ENCODE results near the gene KIF6. TPM values are rescaled to one million over a fixed set of nuclear protein-coding genes. Genes with fewer than 3 reads are reported as not detected.

KIF6 gene
- total RNA-seq, 2 experiments from 2014 or later: not detected

DNA sequence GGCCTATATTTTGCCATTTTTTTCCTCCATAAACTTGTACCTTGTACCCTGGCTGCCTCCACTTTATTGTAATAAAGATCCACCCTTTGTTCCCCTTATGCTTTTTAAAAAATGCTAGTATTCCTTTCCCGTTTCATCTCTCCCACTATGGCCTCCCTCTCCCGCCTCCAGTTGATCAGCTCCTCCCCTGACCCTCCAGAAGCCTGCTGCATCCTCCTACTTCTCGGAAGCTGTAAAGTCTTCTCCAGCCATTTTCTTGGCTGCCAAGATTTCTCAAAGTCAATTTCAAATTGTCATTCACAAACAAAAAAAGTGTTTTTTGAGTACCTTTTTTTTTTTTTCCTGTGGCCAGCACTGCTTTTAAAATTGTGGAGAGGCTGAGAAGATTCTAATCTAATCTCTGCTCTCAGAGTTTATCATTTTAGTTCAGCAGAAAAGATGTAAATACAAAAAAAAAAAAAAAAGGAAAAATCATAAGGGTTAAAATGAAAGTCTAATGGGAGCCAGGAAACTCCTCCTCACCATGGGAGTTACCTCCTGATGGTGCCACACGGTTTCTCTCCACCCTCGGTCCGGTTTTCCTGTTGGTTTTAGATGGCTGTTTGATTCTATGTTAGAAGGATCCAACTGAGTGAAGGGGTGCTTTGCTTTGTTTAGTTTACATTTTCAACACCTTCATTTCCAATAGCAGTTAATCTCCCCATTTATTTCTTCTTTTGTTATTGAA, 299.7 kb downstream of the KIF6 start:
- Mint-ChIP-seq H3K27ac (no peak overlapping the region), H3K9me3 (no peaks in the 10 kb centered on the region), H3K27me3 (peaks cover 6% of the 10 kb centered on the region), H3K36me3 (ENCODE audit: low read depth) (no peaks in the 10 kb centered on the region), H3K4me1 (no peaks in the 10 kb centered on the region), H3K4me3 (no peak overlapping the region)
- CTCF ChIA-PET: interaction anchor here (0.7 kb wide), 1 partner anchor 13 kb away, joined by 5 read pairs; no protein-coding TSS in a partner anchor
- no peak for DNase-seq
- POLR2A ChIA-PET: no interaction called here

DNA sequence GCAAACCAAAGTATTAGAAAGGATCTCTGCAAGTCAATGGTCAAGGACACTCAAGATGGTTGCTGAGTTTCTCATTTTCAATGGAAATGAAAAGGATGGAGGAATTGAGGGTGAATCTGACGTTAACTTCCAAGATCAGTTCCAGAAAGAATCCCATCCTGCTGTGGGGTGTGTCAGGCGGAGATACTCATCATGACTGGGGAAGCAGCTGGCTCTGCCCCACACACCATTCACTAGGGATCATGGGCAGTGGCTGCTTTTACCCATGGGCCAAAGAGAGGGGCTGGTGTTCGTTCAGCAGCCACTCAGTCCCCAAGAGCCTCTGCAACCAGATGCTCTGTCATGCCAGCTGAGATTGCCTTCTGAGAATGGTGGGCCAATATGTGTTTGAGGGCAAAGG, 300.4 kb downstream of the KIF6 start:
- H3K36me3 Mint-ChIP-seq (ENCODE audit: low read depth): no peaks in the 10 kb centered on the region
- H3K9me3 Mint-ChIP-seq: no peaks in the 10 kb centered on the region
- CTCF ChIA-PET: interaction anchor here (0.7 kb wide), 1 partner anchor 14 kb away, joined by 5 read pairs; no protein-coding TSS in a partner anchor

DNA sequence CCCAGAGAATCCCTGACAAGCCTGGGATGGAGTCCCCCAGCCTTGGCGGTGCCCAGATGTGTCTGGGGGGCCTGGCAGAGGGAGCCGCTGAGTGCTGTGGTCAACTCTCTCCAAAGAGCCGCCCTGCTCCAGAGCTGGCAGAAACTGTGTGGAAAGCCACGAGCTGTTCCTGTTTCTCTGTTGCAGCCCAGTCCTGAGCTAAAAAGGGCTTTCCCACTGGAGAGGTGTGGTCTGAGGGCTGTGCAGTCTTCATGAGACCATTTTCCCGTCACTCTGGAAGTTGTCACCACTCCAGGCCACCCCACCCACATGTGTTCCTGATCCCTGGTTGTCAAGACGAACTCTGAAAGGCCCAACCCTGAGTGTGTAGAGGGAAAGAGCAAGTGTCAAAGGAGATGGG, 303.0 kb downstream of the KIF6 start:
- CTCF ChIA-PET: no interaction called here
- Mint-ChIP-seq H3K27ac (no peak overlapping the region), H3K9me3 (no peaks in the 10 kb centered on the region), H3K27me3 (peaks cover 3% of the 10 kb centered on the region), H3K4me1 (no peaks in the 10 kb centered on the region), H3K4me3 (no peak overlapping the region), H3K36me3 (ENCODE audit: low read depth) (no peaks in the 10 kb centered on the region)
- POLR2A ChIA-PET: no interaction called here
- no peak for DNase-seq

More for the DNA sequence above, 300.4 kb downstream of the KIF6 start:
- Mint-ChIP-seq H3K27ac (no peak overlapping the region), H3K4me1 (no peaks in the 10 kb centered on the region), H3K4me3 (no peak overlapping the region), H3K27me3 (peaks cover 6% of the 10 kb centered on the region)
- no peak for DNase-seq
- POLR2A ChIA-PET: no interaction called here

DNA sequence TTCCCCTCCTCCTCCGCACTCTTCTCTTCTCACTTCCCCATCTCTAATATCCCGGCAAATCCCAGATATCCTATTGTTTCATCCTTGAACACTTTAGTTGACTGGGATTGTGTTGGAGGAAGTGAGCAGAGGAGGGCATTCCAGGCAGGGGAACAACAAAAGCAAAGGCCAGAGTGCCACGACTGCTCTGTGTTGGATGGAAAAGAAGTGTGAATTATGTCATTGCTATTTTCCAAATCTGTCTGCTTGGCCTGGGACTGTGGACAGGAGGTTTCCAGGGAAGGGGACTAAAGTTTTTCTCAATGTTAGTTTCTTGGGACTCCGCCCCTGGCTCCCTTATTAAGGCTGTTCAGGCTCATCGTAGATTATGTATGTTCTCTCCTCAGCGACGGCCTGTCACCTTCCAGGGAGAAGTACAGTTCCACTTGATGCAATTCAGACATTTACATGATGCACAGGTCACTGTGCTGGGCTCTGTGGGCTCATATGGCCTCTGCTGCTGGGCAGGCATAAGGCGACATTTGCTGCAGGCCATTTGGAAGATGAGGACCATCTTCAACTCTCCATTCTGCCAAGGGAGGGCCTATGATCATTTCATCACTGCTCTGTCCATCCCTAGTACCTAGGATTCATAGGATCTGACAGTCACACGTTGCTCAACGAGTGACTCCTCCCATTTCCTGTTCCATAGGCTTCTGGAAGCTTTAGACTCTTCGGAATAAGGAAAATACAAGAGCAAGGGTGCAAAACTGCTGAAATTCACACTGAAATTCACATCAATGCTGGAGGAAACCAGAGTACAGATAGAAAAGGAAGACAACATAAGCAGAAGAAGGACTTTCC, 303.6 kb downstream of the KIF6 start:
- H3K4me1 Mint-ChIP-seq: no peaks in the 10 kb centered on the region
- H3K27ac Mint-ChIP-seq: no peak overlapping the region
- H3K36me3 Mint-ChIP-seq (ENCODE audit: low read depth): no peaks in the 10 kb centered on the region
- DNase-seq: no peak
- ChIA-PET CTCF (no interaction called here), POLR2A (no interaction called here)
- H3K27me3 Mint-ChIP-seq: peaks cover 3% of the 10 kb centered on the region
- H3K9me3 Mint-ChIP-seq: no peaks in the 10 kb centered on the region
- no peak overlapping the region for H3K4me3 Mint-ChIP-seq

DNA sequence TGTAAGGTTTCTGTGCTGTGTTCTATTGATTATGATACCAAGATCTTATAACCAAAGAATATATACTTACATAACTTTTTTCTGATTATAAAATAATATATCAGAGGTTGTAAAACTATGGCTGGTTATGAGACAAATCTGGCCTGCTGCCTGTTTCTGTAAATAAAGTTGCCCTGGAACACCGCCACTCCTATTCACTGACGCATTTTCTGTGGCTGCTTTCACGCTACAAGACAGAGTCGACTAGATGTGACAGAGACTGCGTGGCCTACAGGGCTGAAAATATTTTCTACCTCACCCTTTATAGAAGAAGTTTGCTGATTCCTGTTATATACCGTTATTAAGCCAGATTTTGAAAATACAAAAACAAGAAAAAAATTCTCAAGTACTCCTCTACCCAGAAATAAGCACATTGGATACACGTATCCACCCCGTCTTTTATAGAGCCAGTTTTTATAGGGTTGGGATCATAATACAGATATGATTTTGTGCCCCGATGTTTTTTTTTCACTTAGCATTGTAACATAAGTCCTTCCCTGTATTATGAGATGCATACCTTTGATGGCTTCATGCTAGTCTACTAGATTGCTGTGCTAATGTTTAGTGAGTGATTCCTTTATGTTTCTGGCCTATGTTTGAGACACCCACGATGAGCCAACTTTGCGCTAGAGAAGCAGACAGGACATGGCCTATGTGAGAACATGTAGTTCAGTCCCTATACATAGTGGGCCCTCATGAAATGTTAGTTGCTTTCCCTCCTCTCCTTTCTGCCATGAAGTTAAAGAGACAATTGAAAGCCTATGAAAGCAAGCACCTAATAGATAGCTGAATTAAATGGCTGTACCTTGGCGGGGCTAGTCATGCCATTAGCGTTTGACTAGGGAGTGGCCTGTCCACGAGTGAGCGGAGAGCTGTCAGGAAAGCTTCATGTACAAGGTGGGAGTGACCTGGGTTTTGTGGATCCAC, 304.6 kb downstream of the KIF6 start:
- no peak for DNase-seq
- POLR2A ChIA-PET: no interaction called here

DNA sequence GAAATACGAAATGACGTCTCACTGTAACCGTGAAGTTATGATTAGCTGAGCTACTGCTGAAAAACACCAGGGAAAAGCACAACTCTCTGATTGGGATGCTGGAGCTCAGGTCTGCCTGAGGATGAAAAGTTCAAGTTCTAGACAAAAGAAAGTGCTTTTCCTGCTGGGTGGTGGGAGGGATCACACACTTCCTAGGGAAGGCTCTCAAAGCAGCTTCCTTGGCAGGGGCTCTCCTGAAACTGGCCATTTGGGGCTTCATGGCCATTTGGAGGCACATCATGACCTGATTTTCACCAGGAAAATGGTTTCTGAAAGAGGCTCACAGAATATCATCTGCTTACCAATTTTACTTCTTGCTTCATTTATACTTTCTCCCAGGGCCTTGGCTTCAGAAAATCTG, 305.6 kb downstream of the KIF6 start:
- Mint-ChIP-seq H3K4me3 (no peak overlapping the region), H3K27ac (no peak overlapping the region), H3K36me3 (ENCODE audit: low read depth) (no peaks in the 10 kb centered on the region), H3K4me1 (no peaks in the 10 kb centered on the region), H3K9me3 (no peaks in the 10 kb centered on the region), H3K27me3 (no peaks in the 10 kb centered on the region)
- ChIA-PET POLR2A (no interaction called here), CTCF (no interaction called here)
- DNase-seq: no peak

More for the DNA sequence above, 304.6 kb downstream of the KIF6 start:
- Mint-ChIP-seq H3K27me3 (no peaks in the 10 kb centered on the region), H3K9me3 (no peaks in the 10 kb centered on the region), H3K36me3 (ENCODE audit: low read depth) (no peaks in the 10 kb centered on the region), H3K27ac (no peak overlapping the region), H3K4me3 (no peak overlapping the region), H3K4me1 (no peaks in the 10 kb centered on the region)
- CTCF ChIA-PET: no interaction called here

DNA sequence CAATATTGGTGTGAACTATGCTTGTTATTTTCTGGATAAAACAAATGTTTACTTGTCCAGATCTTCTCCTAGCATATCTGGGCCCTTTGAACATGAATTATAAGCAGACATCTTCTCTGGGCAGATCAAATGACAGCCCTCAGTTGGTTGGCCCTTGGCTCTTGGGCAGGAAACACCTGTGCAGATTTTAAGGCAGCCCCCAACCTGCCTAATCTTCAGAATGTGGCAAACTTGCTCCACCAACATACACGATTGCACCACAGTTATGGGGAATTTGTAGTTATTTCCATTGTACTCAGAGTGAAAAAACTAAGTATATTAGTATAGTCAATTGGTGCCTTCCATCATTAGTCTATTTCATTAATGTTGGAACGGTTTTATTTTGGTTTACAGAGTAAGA, 307.8 kb downstream of the KIF6 start:
- no peaks in the 10 kb centered on the region for H3K9me3 Mint-ChIP-seq
- no peak overlapping the region for H3K4me3 Mint-ChIP-seq
- no peaks in the 10 kb centered on the region for H3K4me1 Mint-ChIP-seq
- H3K27me3 Mint-ChIP-seq: no peaks in the 10 kb centered on the region
- no peak for DNase-seq
- ChIA-PET POLR2A (no interaction called here), CTCF (no interaction called here)
- H3K27ac Mint-ChIP-seq: no peak overlapping the region
- no peaks in the 10 kb centered on the region for H3K36me3 Mint-ChIP-seq (ENCODE audit: low read depth)

DNA sequence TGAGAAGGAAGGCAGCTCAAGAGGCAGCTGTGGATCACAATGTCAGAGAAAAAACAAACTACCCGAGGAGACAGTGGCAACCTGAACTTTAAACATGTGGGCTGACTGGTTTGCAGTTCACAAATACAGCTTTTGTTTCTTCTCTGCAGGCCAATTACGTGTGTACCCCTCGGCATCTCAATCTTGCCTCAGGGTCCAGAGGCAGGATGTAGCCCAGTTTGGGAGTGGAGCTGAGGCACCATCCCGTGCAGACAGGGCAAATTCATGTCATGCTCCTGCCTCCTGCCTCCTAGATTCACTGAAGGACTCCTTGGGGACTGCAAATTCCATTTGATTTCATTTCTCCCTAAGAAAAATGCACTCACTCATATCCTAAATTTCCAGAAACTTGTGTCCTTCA, 308.5 kb downstream of the KIF6 start:
- Mint-ChIP-seq H3K27ac (no peak overlapping the region), H3K36me3 (ENCODE audit: low read depth) (no peaks in the 10 kb centered on the region), H3K9me3 (no peaks in the 10 kb centered on the region), H3K27me3 (no peaks in the 10 kb centered on the region), H3K4me1 (no peaks in the 10 kb centered on the region), H3K4me3 (no peak overlapping the region)
- CTCF ChIA-PET: no interaction called here
- POLR2A ChIA-PET: no interaction called here
- no peak for DNase-seq

DNA sequence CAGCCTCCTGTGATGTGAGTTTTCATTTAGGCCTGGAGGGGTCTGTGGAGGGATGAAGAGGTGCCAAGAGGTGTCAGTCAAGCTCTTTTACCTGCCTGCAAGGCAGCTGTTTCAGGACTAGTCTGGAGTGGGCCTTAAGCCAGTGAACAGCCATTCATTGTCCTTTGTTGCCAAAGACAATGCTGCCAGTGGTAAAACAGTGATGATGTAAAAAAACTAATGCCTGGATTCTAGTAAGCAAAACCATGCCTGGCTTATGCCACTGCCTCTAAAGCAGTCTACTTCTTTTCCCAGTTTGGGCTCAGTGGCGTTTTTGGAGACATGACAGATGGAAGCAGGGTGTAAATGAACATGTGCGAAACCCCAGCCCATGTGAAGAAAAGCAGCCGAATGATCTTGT, 309.2 kb downstream of the KIF6 start:
- no peaks in the 10 kb centered on the region for H3K27me3 Mint-ChIP-seq
- H3K9me3 Mint-ChIP-seq: no peaks in the 10 kb centered on the region
- no peaks in the 10 kb centered on the region for H3K4me1 Mint-ChIP-seq
- no peak overlapping the region for H3K4me3 Mint-ChIP-seq
- ChIA-PET POLR2A (no interaction called here), CTCF (no interaction called here)
- H3K36me3 Mint-ChIP-seq (ENCODE audit: low read depth): no peaks in the 10 kb centered on the region
- no peak for DNase-seq
- H3K27ac Mint-ChIP-seq: no peak overlapping the region

DNA sequence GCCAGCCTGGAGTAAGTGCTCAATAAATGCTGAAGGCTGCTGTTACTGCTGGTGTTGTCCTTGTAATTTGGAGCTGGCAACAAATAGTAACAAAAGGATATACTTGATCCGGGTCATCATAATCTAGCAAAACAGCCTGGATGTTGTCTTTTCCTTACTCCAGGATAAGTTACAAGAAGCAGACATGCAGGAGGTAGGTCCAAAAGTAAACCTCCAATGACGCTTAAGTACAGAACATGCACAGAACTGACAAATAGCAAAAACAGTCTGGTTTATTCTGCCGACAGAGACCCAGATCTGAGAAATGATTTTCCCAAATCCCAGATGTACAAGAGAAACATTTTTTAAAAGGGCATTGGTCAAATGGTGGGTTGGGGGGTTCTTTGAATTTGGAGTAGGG, 309.7 kb downstream of the KIF6 start:
- POLR2A ChIA-PET: no interaction called here

DNA sequence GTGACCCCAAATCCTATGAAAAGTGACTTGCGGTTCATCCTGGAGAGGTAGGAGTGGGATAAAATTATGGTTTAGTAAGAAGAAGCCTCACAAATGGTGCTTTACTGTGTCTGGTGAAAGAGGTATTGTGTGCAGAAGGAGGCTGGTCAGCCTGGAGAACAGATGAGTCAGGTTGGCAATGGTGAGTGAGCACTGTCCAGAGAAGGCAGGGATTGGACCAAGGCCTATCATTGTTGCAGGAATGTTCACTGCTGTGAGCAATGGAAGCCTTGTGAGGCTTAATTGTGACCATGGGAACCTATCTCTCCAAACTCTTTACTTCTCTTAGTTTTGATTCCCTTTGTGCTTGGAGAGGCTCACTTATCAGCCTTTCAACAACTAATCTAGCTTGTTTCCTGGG, 313.7 kb downstream of the KIF6 start:
- Mint-ChIP-seq H3K4me1 (peaks cover 2% of the 10 kb centered on the region), H3K4me3 (no peak overlapping the region), H3K36me3 (ENCODE audit: low read depth) (no peaks in the 10 kb centered on the region), H3K9me3 (no peaks in the 10 kb centered on the region), H3K27ac (no peak overlapping the region), H3K27me3 (no peaks in the 10 kb centered on the region)
- POLR2A ChIA-PET: no interaction called here
- CTCF ChIA-PET: no interaction called here
- no peak for DNase-seq

More for the DNA sequence above, 309.7 kb downstream of the KIF6 start:
- Mint-ChIP-seq H3K27ac (no peak overlapping the region), H3K4me1 (no peaks in the 10 kb centered on the region), H3K4me3 (no peak overlapping the region), H3K27me3 (no peaks in the 10 kb centered on the region), H3K36me3 (ENCODE audit: low read depth) (no peaks in the 10 kb centered on the region), H3K9me3 (no peaks in the 10 kb centered on the region)
- CTCF ChIA-PET: no interaction called here
- DNase-seq: no peak

DNA sequence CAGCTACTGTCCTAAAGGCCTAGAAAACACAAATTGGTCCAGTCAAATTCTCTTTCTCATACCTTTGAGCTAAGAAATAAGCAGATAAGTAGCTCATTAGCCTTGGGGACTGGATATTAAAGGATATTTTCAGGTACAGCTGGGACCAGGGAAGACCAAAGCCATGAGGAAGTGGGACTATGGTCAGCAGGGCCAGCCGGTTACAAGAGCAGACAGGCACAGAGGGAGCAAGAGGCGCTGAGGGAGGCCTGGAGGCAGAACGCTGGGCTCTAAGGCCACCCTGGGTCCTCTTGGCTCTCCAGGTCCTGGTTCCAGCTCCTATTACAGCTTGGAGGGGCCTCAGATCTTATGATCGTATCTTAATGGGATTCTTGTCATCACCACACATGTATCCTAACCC, 314.2 kb downstream of the KIF6 start:
- H3K27ac Mint-ChIP-seq: no peak overlapping the region
- CTCF ChIA-PET: no interaction called here

DNA sequence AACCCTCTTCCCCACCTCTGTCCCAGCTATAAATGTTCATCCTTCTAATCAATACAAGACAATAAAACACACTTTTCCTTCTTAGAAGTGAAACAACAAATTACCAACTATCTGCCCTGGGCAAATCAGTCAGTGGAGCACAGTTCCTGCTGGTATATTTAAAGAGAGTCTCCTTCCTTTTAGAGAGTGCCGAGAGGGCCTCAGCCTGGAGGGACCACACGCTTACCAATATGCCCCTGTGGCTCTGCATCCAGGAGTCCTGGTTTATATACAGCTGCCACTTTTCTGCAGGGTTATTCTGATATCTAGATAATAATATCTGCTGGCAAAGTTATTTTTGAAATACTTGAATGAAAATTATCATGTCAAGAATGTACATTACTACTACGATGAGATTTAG, 315.3 kb downstream of the KIF6 start:
- CTCF ChIA-PET: no interaction called here
- Mint-ChIP-seq H3K4me1 (peaks cover 7% of the 10 kb centered on the region), H3K9me3 (no peaks in the 10 kb centered on the region), H3K36me3 (ENCODE audit: low read depth) (no peaks in the 10 kb centered on the region), H3K27ac (no peak overlapping the region), H3K4me3 (no peak overlapping the region), H3K27me3 (no peaks in the 10 kb centered on the region)
- no peak for DNase-seq
- POLR2A ChIA-PET: no interaction called here

More for the DNA sequence above, 314.2 kb downstream of the KIF6 start:
- DNase-seq: no peak
- no peaks in the 10 kb centered on the region for H3K9me3 Mint-ChIP-seq
- no peaks in the 10 kb centered on the region for H3K36me3 Mint-ChIP-seq (ENCODE audit: low read depth)
- H3K4me1 Mint-ChIP-seq: peaks cover 6% of the 10 kb centered on the region
- no peak overlapping the region for H3K4me3 Mint-ChIP-seq
- POLR2A ChIA-PET: no interaction called here
- H3K27me3 Mint-ChIP-seq: no peaks in the 10 kb centered on the region

All from activated CD4-positive, alpha-beta T cell treated with anti-CD3 and anti-CD28 coated beads, Interleukin-2, amount 10 ng/mL, durations not matched to agents 7 days and 5 days (primary cell).